Uterus (tissue), 2 donors: ENCODE results near the gene ATP11A.

Experiments
- CTCF ChIP-seq, 4 experiments: fragments of 200-600 bp in 2 of 4; fragments of 450-650 bp in 2 of 4; sonication (generic) in 2 of 4; IDR thresholded peaks; one replicate each; pipeline ENCODE4 v1.5.1; 2016 to 2019; ENCODE audit warnings: antibody characterized with exemption in 4 of 4, mild to moderate bottlenecking in 2 of 4, moderate library complexity in 1 of 4
- POLR2A ChIP-seq, 2 donors: fragments of 450-650 bp; IDR thresholded peaks; one replicate each; pipeline ENCODE4 v1.6.1; 2016; ENCODE audit warnings: antibody characterized with exemption in 2 of 2, mild to moderate bottlenecking in 1 of 2, moderate library complexity in 1 of 2

DNA sequence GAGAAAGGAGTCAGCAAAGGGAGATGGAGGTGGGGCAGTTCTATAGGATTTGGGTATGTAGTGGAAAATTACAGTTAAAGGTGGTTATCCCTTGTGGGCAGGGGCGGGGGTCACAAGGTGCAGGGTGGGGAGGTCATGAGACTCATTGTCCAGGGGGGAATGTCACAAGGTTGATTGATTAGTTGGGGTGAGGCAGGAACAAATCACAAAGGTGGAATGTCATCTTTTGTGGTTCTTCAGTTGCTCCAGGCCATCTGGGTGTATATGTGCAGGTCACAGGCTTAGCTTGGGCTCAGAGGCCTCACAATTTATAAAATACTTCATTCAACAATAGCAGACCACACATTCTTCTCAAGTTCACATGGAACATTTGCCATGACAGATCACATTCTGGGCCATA lies 109.6 kb downstream of the ATP11A start:
- TF ChIP-seq CTCF (IDR thresholded peaks at IDR 0.05) (no peak), POLR2A (IDR thresholded peaks at IDR 0.05) (no peak)
